NCI-H1105 treated with DMSO at 0.1 percent for 48 hours (cell line): ENCODE measurements around the gene HNMT.

ENCODE experiments used
- DNase-seq: peaks from one replicate; lab custom pipeline; 2025; lab: John Stamatoyannopoulos, UW

HNMT gene

DNA sequence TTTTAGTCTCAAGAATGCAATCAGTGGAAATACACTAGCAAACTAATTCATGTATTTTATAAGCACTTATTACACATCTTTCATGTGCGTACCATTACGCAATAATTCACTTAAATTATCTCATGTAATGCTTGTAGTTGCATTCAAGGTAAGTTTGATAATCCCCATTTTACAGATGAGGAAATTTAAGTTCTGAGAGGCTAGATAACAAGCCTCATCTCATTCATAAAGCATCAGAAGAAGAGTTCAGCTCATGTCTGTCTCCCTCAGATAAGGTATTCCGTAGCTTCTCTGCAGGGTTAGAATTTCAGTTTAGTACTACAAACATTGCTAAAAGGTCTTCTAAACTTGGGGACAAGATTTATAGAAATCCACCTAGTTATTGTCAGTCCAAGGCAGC is 47.8 kb downstream of the HNMT start:
- DNase-seq: no peak

DNA sequence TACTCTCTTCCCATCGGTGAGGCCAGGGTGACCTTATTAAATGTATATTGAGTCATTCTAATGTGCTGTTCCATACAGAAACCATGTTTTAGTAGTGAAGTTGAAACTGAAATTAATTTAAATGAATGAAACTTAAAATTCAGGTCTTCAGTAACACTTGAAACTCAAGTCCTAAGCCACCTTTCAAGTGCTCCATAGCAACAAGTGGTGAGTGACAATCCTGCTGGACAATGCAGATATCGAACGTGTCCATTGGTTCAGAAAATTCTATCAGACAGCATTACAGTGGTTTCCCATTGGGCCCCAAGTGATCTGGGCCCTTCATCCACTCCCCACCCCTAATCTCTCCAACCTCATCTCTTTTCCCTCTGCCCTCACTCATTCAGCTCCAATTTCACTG is 48.7 kb downstream of the HNMT start:
- DNase-seq: no peak

- no peak for DNase-seq
Observed at GRCh38 chr2:138013639-138014038, 49.4 kb downstream of the HNMT start.

DNA sequence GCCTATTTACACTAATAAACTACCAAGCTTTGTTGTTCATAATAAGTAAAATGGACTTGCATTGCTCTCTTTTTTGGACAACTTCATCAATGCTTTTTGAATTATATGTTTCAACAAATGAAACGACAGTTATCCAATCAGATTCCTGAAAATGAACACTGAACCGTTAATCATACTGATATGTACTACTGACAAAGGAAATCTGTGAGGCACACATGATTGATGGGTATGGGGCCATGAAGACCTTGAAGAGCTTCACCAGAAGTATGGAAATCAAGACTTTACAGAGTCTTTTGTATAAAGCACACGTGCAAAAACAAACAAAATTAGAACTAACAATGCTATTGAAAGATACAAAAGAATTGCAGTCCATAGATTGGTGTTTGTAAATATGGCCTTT is 51.2 kb downstream of the HNMT start:
- no peak for DNase-seq

- no peak for DNase-seq
Observed at GRCh38 chr2:138016351-138017087, 52.2 kb downstream of the HNMT start.

- DNase-seq: no peak
Observed at GRCh38 chr2:138017824-138018223, 53.6 kb downstream of the HNMT start.

DNA sequence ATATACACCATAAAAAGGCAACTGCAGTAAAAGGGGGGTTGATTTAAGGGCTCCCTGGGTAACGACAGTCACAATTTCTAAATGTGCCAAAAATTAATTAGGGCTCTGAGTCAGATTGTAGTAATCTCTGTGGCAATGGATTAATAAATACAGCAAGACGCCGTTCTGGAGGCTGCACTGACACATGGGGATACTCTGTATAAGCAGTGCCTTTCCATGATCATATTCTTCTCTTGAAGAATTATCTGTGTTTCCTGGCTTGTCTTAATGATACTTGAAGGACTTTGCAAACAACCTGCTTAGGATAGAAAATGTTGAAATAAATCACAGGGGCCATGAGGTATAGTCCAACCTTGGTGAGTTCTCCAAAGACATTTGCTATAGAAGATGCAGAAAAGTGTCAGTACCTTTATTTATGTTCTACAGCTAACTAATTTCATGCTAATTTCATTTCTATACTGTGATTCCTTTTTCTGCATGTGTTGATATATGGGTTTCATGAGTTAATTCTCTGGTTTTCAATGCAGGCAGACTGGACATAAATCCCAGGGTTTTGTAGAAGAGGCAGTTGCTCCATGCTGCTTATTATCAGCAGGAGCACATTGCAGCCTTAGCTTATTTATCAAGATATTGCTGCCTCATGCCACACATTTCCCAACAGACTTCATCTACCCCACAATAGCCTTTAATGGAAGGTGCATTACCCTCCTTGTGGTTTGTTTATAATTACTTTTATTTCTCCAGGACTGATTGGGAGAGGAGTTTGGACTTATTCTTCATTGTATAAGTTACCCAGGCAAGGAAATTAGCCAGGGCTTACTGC is 54.8 kb downstream of the HNMT start:
- DNase-seq: no peak

DNA sequence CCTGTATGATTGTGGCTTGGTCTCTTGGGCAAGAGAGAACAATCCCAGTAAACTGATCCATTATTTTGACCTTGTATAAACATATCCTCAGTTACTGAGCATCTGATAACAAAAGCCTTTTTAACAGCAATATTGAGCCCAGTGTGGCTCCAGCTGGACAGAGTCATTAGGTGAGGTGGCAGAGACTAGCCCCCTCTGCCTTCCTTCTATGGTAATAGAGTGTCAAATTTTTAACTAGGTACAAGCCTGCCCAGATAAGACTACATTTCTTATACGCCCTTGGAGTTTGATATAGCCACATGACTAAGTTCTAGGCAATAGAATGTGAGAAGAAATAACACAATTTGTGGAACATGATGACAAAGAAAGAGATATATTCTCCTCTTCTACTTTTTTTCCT is 56.2 kb downstream of the HNMT start:
- DNase-seq: no peak

- DNase-seq: no peak
Observed at GRCh38 chr2:138021154-138021553, 56.9 kb downstream of the HNMT start.

DNA sequence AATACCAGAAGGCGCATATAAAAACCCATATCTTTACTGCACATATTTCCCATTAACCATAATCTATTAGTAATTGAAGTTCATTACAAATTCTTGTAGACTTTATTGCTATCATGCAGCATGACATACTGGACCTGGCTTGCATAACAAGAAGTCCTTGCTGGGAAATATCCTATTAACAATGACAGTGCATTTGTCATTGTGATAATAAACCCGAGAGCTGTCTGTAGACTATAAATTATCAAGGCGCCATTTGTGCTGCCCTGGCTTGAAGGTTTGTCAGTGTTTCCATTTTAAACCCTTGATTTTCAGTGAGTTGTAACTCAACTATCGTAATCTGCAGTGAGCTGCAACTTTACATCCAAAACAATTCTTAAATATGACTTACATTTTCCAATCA is 59.0 kb downstream of the HNMT start:
- DNase-seq: no peak

DNA sequence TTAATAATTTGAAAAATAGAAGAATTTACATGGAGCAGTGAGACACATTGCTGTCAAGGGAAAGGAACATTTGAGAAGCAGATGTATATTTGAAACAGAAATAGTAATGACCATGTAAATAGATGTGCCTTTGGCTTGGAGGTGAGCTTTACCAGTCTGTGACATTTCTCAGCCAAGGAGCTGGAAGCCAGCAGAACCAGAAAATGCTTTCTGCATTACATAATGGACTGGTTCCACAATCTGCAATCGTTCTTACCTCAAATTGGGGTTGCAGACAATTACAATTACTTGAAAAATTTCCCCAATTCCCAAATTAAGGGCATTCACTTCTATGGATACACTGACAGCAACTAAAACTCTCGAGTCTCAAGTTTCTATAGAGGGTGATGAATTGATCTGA is 59.7 kb downstream of the HNMT start:
- DNase-seq: no peak

- no peak for DNase-seq
Observed at GRCh38 chr2:138026111-138027020, 62.1 kb downstream of the HNMT start.

GRCh38 chr2:138028538-138028937 is 64.3 kb downstream of the HNMT start:
- no peak for DNase-seq

DNA sequence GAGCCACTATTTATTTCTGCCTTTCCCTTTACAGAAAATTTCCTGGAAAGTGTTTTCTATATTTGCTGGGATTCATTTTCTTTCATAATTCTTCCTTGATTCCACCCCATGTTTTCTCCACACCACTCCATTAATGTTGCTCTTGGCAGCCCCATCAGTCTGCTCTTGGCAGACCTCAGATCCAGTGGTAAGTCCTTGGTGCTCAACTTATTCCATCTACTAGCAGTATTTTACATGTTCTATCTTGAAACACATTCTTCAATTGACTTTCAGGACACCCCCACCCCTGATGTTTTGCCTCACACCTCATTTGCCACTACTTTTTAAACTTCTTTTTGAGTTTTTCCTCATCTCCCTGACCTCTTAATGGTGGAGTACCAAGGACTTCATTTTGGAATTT is 65.0 kb downstream of the HNMT start:
- DNase-seq: no peak

- DNase-seq: no peak
Observed at GRCh38 chr2:138030459-138030858, 66.2 kb downstream of the HNMT start.

DNA sequence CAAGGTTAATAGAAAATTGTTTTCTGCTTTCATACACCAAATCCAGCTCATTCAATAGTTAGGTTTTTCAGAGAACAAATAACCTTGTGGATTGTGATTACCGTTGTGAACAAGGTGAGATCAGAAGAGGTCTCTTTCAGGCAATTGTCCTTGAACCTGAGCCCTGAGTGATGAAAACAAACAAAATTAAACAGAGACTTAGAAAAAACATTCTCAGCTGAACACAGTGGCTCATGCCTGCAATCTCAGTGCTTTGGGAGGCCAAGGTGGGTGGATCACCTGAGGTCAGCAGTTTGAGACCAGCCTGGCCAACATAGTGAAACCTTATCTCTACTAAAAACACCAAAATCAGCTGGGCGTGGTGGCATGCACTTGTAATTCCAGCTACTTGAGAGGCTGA is 68.1 kb downstream of the HNMT start:
- DNase-seq: no peak

DNA sequence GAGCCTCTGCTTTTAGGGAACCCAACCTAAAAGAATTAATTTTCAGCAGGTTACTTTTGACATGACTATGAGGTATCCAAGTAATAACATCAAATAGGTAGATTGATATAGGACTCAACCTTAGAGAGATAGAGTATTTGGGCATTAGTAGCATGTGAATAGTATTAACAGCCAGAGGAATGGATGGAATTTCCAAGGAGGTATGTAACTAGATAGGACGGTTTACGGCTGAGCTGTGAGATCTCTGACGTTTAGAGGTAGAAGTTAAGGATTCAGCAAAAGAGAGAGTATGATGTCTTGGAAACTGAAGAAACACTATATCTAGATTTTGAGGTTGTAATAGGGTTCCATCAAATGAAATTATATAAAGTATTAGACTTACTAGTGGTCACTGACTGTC is 70.3 kb downstream of the HNMT start:
- no peak for DNase-seq

DNA sequence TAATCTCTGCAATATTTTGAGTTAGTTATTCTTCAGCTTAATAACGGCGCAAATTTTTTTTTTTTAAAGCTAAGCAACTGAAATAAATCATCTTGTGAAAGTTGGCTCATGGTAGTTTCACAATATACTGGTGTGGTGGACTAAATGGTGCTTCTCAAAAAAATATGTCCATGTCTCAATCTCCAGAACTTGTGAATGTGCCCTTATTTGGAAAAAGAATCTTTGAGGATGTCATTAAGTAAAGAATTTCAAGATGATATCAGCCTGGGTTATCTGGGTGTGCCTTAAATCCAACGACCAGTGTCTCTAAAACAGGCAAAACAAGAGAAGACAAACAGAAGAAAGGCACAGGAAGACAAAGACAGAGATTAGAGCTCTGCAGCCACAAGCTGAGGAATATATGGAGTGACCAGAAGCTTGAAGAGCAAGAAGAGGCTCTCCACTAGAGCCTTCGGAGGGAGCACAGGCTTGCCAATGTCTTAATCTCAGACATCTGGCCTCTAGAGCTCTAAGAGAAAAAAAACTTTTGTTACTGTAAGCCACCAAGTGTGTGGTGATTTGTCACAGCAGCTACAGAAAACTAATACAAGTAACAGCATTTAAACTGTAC is 71.4 kb downstream of the HNMT start:
- no peak for DNase-seq

- no peak for DNase-seq
Observed at GRCh38 chr2:138036522-138036921, 72.2 kb downstream of the HNMT start.

DNA sequence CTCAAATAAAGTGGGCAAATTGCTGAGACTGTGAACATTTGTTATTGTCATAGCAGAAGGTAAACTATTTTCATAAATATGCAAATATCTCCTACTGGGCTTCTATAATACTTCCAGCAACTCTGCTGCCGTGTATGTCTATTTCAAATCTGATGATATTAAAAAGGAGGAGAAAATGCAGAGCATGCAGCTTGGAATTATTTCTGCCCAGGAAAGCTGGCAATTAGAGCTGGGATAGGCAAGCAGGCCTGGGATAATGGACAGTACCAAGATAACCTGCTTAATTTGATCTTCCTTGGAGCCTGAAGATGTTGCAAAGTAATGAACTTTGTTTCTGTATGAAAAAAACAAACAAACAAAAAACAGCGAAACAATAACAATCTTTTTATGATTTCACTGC is 72.8 kb downstream of the HNMT start:
- DNase-seq: no peak

- no peak for DNase-seq
Observed at GRCh38 chr2:138040616-138041015, 76.3 kb downstream of the HNMT start.

GRCh38 chr2:138042311-138042710 is 78.0 kb downstream of the HNMT start:
- DNase-seq: no peak
